HFFc6 (cell line): ENCODE measurements around the gene KLLN. TPM values are rescaled to one million over a fixed set of nuclear protein-coding genes. Genes with fewer than 3 reads are reported as not detected.
"Not testable (repeated sequence)": the region's sequence is repeated elsewhere in the genome, so short reads cannot be mapped to it uniquely, and the experiment has no call there.

ENCODE experiments used
- DNase-seq: peaks from one replicate; pipeline ENCODE4 v3.0.0-alpha.2; 2018
- H3K27ac Mint-ChIP-seq: 2 replicates; pipeline ENCODE4 v1.8.0; 2020; ENCODE audit warnings: mild to moderate bottlenecking, mixed read lengths
- H3K27me3 Mint-ChIP-seq: 2 replicates; pipeline ENCODE4 v1.8.0; 2021; ENCODE audit warnings: mild to moderate bottlenecking, moderate library complexity, mixed read lengths; ENCODE audit not compliant: insufficient read depth
- H3K36me3 Mint-ChIP-seq: 2 replicates; pipeline ENCODE4 v1.8.0; 2021; ENCODE audit warnings: low read depth, mixed read lengths
- H3K4me1 Mint-ChIP-seq: 2 replicates; pipeline ENCODE4 v1.8.0; 2020; ENCODE audit warnings: low read depth, mixed read lengths
- H3K4me3 Mint-ChIP-seq: 2 replicates; pipeline ENCODE4 v1.8.0; 2020; ENCODE audit warnings: mild to moderate bottlenecking, moderate library complexity, mixed read lengths
- H3K9me3 Mint-ChIP-seq: 2 replicates; pipeline ENCODE4 v1.8.0; 2020; ENCODE audit warnings: mild to moderate bottlenecking, mixed read lengths
- total RNA-seq, 6 experiments: library from RNA; stranded (reverse); fragmentation: NEBNext Ultra II Directional; extraction: Animal tissue kit (Norgen Biotek cat#: 25700); gene quantifications; 2 replicates in 1 of 6; 3 replicates in 5 of 6; pipeline ENCODE4 v1.2.3, GENCODE V29; 2021
- TF ChIP-seq, protein P1 (sequence below): fragments of 200-600 bp; sonication (generic); IDR thresholded peaks from 2 replicates; pipeline ENCODE4 v1.5.0; 2021; ENCODE audit warnings: antibody characterized with exemption, mild to moderate bottlenecking

The KLLN gene
- total RNA-seq, 6 experiments from 2014 or later = 0.65 to 0.77 (median 0.73) TPM

DNA sequence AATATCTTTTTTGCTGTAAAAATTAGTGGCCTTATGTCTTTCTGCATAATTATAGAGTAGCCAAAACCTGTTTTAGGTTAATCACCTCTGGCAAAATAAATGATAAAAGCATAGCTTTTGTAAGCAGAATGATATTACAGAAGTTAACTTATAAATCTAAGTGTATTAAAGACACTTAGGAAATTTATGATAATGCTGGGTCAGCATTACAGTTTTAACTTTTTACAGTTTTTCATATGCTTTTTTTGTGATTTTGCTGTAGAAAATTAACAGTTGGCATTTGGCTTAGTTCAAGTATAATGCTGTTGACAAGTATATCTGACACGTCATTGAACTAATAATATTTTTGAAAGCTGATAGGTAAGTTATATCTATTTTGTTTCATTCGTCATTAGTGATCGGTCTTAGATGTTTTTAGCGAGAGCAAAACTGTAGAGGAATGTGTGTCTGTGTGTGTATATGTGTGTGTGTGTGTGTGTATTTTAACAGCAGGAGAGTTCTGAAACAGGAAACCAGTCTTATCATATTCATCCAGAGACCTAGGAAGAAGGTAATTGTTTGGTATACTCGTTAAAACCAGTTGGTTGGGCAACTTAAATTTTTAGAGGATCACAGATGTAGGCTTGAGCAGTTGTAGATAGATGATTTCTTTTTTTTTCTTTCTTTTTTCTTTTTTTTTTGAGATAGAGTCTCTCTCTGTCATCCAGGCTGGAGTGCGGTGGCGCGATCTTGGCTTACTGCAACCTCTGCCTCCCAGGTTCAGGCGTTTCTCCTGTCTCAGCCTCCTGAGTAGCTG is 15.5 kb upstream of the KLLN start:
- TF ChIP-seq, protein P1, sequence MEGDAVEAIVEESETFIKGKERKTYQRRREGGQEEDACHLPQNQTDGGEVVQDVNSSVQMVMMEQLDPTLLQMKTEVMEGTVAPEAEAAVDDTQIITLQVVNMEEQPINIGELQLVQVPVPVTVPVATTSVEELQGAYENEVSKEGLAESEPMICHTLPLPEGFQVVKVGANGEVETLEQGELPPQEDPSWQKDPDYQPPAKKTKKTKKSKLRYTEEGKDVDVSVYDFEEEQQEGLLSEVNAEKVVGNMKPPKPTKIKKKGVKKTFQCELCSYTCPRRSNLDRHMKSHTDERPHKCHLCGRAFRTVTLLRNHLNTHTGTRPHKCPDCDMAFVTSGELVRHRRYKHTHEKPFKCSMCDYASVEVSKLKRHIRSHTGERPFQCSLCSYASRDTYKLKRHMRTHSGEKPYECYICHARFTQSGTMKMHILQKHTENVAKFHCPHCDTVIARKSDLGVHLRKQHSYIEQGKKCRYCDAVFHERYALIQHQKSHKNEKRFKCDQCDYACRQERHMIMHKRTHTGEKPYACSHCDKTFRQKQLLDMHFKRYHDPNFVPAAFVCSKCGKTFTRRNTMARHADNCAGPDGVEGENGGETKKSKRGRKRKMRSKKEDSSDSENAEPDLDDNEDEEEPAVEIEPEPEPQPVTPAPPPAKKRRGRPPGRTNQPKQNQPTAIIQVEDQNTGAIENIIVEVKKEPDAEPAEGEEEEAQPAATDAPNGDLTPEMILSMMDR = no peak
- Mint-ChIP-seq H3K4me3 (no peak overlapping the region), H3K9me3 (peaks cover 9% of the 10 kb centered on the region), H3K36me3 (peaks cover 32% of the 10 kb centered on the region), H3K27me3 (0 out of 2 replicates have a peak, but pooled peaks cover 3% of the 10 kb centered on the region), H3K27ac (no peak overlapping the region), H3K4me1 (peaks cover 50% of the 10 kb centered on the region)
- DNase-seq = no peak

DNA sequence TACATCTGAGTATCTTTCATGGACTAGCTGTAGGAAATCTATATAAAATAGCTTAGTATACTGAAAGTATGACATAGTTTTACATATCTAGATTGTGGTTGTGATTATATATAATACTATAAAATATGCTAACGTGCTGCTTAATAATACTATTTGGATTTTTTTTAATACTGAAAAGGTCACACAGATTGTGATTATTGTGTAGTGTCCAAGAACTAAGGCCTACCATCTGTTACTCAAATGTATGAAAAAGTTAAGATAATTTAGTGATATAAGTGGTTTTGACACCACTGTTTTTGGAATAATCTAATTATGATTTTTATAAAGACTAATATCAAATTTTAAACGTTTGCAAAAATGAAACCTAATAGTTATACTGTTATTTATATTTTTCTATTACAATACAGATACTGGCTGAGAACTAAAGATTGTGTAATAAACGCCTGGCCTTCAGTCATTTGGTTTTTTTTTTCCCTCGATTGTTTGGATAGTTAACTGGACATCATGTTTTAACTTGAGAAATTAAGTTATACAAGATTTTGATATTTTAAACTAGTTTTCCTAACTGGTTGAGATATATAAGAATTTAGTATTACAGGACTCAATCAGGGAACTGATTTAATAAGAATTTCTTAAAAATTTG is 12.7 kb upstream of the KLLN start:
- TF ChIP-seq, protein P1 = no peak
- H3K27ac Mint-ChIP-seq = no peak overlapping the region; the same call in 1 of the 2 replicates
- no peak for DNase-seq
- H3K9me3 Mint-ChIP-seq = no peaks in the 10 kb centered on the region; the same call in 1 of the 2 replicates
- peaks cover 63% of the 10 kb centered on the region for H3K4me1 Mint-ChIP-seq
- H3K4me3 Mint-ChIP-seq = peak overlapping the region; percentile 48
- 0 out of 2 replicates have a peak, but pooled peaks cover 3% of the 10 kb centered on the region for H3K27me3 Mint-ChIP-seq
- peaks cover 31% of the 10 kb centered on the region for H3K36me3 Mint-ChIP-seq

DNA sequence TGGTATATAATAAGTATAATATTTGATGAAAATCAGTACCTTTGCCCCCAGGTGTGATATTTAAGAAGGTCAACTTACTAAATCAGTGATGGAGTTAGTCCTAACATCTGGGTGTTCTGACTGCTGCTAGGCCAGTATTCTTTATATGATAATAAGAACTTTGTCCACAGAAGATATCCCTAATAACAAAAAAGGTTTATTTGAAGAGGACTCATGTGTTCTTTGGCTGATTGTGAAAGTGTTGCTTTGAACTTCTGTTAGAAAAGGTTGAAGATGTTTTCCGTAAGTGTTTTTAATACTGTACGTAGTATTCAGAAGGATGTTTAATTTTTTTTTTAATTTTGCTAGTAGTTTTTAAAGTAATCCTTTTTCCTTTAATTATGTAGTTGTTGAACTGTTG is 10.3 kb upstream of the KLLN start:
- Mint-ChIP-seq H3K4me3 (peak overlapping the region; percentile 73), H3K4me1 (peaks cover 78% of the 10 kb centered on the region)
- TF ChIP-seq, protein P1 = no peak

DNA sequence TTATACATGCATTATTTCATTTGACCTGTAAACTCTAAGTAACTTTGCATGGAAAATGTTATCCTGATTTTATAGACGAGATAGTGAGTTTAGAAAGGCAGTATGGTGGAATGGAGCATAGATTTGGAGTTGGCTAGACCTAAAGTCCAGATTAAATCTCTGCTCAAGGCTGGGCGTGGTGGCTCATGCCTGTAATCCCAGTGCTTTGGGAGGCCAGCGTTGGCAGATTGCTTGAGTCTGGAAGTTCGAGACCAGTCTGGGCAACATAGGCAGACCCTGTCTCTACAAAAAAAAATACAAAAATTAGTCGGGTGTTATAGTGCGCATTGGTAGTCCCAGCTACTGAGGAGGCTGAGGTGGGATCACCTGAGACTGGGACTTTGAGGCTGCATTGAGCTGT is 9.5 kb upstream of the KLLN start:
- Mint-ChIP-seq H3K27ac (no peak overlapping the region), H3K9me3 (no peaks in the 10 kb centered on the region), H3K4me1 (peaks cover 82% of the 10 kb centered on the region), H3K36me3 (peaks cover 26% of the 10 kb centered on the region), H3K4me3 (no peak overlapping the region), H3K27me3 (no peaks in the 10 kb centered on the region)
- DNase-seq = no peak
- TF ChIP-seq, protein P1 = no peak

More for the DNA sequence above, 10.3 kb upstream of the KLLN start:
- Mint-ChIP-seq H3K27me3 (no peaks in the 10 kb centered on the region), H3K36me3 (peaks cover 19% of the 10 kb centered on the region), H3K27ac (0 out of 2 replicates have a peak overlapping the region, but pooled peaks have one; percentile 47), H3K9me3 (no peaks in the 10 kb centered on the region)
- DNase-seq = no peak

DNA sequence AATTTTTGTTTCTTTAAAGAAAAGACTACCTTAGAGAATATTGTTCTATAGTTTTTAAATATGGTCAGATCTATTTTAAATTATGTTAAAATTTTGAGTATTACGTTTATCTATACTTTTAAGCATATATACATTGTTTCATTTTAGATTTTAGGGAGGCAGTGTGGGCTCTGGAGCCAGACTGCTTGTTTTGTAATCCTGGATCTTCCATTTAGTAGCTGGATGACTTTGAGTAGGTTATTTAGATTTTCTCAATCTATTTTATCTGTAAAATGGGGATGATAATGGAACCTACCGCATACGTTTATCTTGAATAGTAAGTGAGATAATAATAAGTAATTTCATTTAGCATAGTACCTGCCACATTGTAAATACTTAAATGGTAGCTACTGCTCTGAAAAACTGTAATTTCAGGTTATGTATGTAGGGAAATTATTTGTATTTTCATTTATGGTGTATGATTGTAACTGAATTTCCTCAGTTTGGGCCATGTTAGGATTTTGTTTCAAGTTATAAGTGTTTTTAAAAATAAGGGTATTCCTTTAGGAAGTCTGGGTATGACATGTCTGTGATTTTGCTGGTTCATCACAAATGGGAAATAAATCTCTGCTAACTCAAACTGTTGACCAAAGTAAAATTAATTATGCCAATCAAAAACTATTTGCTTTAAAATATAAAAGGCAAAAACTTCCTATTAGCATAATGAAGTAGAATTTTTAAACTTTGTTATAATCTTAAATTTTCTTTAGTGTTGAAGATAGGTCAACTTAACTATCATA is 6.6 kb upstream of the KLLN start:
- Mint-ChIP-seq H3K4me3 (peak overlapping the region; percentile 96; the same call in 1 of the 2 replicates), H3K36me3 (peaks cover 44% of the 10 kb centered on the region), H3K27ac (no peak overlapping the region), H3K4me1 (peaks cover 68% of the 10 kb centered on the region), H3K9me3 (no peaks in the 10 kb centered on the region), H3K27me3 (no peaks in the 10 kb centered on the region)
- no peak for DNase-seq
- TF ChIP-seq, protein P1 = no peak

DNA sequence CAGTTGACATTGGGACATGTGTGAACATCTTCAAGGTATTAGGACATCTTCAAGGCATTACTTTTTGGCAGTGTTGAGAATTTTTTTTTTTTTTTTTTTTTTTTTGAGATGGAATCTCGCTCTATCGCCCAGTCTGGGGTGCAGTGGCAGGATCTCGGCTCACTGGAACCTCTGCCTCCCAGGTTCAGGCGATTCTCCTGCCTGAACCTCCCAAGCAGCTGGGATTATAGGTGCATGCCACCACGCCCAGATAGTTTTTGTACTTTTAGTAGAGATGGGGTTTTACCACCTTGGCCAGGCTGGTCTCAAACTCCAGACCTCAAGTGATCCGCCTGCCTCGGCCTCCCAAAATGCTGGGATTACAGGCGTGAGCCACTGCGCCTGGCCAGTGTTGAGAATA is 5.8 kb upstream of the KLLN start:
- H3K27me3 Mint-ChIP-seq, H3K9me3 Mint-ChIP-seq, DNase-seq: not testable (repeated sequence)
- peaks cover 60% of the 10 kb centered on the region for H3K4me1 Mint-ChIP-seq
- peak overlapping the region; percentile 96 for H3K4me3 Mint-ChIP-seq
- peak overlapping the region; percentile 66; the same call in 1 of the 2 replicates for H3K27ac Mint-ChIP-seq
- H3K36me3 Mint-ChIP-seq = peaks cover 52% of the 10 kb centered on the region
